ENCODE results near the gene MDP1.

Gene MDP1

DNA sequence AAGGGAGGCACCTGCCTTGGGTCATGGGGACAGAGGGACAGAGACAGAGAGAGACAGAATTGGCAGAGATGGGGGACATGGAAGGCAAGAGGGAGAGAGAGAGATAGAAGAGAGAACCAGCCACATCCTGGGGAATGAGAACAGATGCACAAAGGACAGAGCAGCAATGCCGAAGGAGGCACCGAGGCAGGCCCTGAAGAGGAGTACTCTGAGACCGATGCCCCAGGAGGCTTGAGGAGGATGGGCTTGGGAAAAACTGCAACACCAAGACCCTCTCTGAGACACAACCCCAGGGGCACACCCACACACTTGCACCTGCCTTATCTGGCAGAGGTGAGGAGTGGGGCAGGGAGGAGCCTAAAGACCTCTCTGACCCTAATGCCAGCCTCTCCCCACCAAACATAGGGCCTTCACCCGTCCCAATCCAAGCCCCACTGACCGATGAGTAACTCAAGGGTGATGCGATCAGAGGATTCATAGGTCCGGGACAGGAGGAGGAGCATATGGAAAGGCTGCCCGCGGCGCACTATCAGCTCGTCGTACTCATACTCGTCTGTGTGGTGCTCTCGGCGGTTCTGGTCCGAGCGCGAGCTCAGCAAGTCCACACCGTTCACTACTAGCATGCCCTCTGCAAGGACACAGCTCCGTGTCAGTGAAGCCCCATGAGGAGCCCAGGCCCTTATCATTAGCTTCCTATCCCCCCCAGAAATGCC lies 45.5 kb upstream of the MDP1 start:
- Histone ChIP-seq H3K27ac (no peak overlapping the region), H3K4me3 (ENCODE audit: low read depth in 1 of 2, low read length in 1 of 2) (no peak overlapping the region), H3K9me3 (no peaks in the 10 kb centered on the region), H3K27me3 (no peaks in the 10 kb centered on the region), H3K4me1 (ENCODE audit: control insufficient read depth in 1 of 2, insufficient read depth in 1 of 2, low read depth in 1 of 2, low read length in 1 of 2) (no peaks in the 10 kb centered on the region), H3K36me3 (peaks cover 41% of the 10 kb centered on the region)
- TF ChIP-seq, protein P1, sequence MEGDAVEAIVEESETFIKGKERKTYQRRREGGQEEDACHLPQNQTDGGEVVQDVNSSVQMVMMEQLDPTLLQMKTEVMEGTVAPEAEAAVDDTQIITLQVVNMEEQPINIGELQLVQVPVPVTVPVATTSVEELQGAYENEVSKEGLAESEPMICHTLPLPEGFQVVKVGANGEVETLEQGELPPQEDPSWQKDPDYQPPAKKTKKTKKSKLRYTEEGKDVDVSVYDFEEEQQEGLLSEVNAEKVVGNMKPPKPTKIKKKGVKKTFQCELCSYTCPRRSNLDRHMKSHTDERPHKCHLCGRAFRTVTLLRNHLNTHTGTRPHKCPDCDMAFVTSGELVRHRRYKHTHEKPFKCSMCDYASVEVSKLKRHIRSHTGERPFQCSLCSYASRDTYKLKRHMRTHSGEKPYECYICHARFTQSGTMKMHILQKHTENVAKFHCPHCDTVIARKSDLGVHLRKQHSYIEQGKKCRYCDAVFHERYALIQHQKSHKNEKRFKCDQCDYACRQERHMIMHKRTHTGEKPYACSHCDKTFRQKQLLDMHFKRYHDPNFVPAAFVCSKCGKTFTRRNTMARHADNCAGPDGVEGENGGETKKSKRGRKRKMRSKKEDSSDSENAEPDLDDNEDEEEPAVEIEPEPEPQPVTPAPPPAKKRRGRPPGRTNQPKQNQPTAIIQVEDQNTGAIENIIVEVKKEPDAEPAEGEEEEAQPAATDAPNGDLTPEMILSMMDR (IDR thresholded peaks at IDR 0.05), result no peak

DNA sequence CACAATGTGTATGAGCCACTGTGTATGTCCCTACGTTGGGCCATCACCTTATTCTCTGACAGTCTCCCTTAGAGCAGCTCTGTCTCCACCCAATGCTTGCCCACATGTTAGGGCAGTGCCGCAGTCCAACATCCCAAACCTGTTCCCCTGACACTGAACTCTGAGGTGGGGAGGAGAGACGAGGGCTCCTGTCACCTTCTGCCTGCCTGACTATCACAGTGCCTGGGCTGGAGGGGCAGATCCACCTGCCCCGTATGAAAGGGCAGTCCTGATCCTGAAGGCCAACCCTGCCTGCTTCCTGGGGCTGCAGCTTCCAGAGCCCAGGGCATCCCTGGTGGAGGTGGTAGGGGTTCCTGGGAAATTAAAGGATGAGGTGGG lies 44.9 kb upstream of the MDP1 start:
- H3K4me3 ChIP-seq (ENCODE audit: low read depth in 1 of 2, low read length in 1 of 2), result no peak overlapping the region
- TF ChIP-seq, protein P1 (IDR thresholded peaks at IDR 0.05), result no peak
- no peaks in the 10 kb centered on the region for H3K27me3 ChIP-seq
- no peaks in the 10 kb centered on the region for H3K4me1 ChIP-seq (ENCODE audit: control insufficient read depth in 1 of 2, insufficient read depth in 1 of 2, low read depth in 1 of 2, low read length in 1 of 2)
- H3K36me3 ChIP-seq, result peaks cover 34% of the 10 kb centered on the region
- no peak overlapping the region for H3K27ac ChIP-seq
- H3K9me3 ChIP-seq, result no peaks in the 10 kb centered on the region

DNA sequence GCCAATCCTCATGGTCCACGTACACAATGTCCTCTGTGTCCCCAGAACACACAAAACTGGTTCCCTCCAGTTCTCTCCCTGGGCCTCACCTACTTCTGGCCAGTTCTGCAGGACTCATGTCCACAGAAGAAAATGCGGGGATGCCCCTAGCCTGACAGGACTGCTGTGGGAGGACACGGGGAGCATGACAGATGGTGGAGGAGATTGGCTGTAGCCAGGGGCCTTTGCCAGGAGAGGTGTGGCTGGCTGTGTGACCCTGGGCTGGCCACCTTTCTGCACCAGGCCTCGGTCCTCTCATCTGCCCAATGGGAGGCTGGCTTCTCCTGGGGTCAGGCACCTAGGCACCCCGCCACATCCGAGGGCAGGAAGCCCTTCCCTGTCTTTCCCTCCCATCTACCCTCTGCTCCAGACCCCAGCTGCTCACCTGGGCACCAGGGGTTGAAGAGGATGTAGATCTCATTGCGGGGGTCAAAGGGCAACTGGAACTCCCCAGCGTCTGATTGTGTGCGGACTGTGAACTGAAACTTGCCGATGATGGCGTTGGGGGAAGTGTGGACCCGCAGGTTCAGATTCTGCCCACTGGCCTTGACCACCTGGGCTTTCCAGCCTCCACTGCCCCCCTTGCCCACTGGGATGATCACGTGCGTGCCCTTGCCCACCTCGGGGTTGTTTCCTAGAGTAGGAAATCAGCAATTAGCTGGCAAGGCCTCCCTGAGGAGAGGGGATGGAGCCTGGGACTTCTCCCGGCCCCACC lies 44.3 kb upstream of the MDP1 start:
- no peaks in the 10 kb centered on the region for H3K27me3 ChIP-seq
- no peak overlapping the region for H3K27ac ChIP-seq
- TF ChIP-seq, protein P1 (IDR thresholded peaks at IDR 0.05), result no peak
- H3K4me1 ChIP-seq (ENCODE audit: control insufficient read depth in 1 of 2, insufficient read depth in 1 of 2, low read depth in 1 of 2, low read length in 1 of 2), result no peaks in the 10 kb centered on the region
- peaks cover 31% of the 10 kb centered on the region for H3K36me3 ChIP-seq
- no peaks in the 10 kb centered on the region for H3K9me3 ChIP-seq
- H3K4me3 ChIP-seq (ENCODE audit: low read depth in 1 of 2, low read length in 1 of 2), result no peak overlapping the region

DNA sequence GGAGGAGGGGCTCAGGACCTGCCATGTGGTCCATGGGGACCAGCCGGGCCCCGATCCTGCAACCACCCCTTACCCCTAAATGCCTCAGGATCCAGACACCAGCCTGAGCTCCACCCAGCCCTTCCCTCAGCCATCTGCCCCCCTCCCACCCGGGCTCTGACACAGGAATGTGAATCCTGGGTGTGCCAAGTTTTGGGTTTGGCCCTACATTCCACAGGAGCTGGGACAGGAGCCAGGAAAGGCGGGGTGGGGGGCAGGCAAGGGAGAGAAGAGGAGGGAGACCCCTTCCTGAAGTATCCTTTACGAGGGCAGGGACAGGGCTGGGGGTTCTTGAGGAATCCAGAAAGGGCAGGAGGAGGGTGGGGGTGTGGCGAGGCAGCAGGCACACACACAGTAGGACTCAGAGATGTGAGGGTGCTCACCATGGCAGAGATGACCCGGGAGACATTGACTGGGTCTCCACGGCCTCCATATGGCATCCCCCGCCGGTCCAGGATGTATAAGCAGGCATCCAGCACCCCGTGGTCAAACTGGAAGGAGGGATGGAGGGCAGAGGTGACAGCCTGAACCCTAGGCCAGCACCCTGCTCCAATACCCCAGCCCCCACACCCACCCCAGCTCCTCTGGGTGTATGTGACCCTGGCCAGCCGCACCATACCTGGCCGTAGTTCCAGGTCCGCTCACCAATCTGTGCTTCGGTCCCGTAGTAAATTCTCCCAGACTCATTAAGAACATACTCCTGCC lies 43.6 kb upstream of the MDP1 start:
- no peak overlapping the region for H3K4me3 ChIP-seq (ENCODE audit: low read depth in 1 of 2, low read length in 1 of 2)
- no peak overlapping the region for H3K27ac ChIP-seq
- TF ChIP-seq, protein P1 (IDR thresholded peaks at IDR 0.05), result no peak
- H3K36me3 ChIP-seq, result peaks cover 36% of the 10 kb centered on the region
- H3K27me3 ChIP-seq, result no peaks in the 10 kb centered on the region
- H3K4me1 ChIP-seq (ENCODE audit: control insufficient read depth in 1 of 2, insufficient read depth in 1 of 2, low read depth in 1 of 2, low read length in 1 of 2), result no peaks in the 10 kb centered on the region
- H3K9me3 ChIP-seq, result no peaks in the 10 kb centered on the region

DNA sequence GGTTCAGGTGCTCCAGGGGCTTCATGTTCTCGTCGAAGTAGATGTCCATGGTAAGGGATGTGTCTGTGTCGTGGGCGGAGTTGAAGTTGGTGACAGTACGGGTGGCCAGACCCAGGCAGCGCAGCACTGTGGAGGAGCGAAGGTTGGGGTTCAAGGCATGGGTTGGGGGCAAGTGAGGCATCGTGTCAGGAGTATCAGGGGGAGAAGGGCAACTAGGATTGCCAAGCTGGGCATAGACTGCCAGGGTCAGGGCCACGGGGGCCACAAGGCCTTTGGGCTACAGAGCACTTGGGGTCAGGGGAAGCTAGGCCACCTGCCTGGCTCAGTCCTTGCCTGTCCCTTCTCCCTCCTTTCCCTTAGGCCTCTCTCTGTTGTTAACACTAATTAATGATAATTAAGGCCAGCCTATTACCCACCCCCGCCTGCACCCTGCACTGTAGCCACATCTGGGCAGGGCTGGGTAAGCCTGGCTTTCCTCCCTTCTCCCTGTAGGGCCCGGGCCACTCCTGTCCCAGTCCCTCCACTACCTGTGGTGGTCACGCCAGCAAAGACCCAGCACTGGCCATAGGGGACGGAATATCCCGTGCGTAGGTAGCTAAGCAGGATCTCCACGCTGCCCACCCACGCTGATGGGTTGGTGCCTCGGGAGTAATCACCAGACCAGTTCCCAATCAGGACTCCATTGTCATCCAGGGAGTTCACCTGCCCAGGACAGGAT lies 42.8 kb upstream of the MDP1 start:
- peaks cover 40% of the 10 kb centered on the region for H3K36me3 ChIP-seq
- H3K27me3 ChIP-seq, result no peaks in the 10 kb centered on the region
- H3K27ac ChIP-seq, result no peak overlapping the region
- H3K4me1 ChIP-seq (ENCODE audit: control insufficient read depth in 1 of 2, insufficient read depth in 1 of 2, low read depth in 1 of 2, low read length in 1 of 2), result no peaks in the 10 kb centered on the region
- TF ChIP-seq, protein P1 (IDR thresholded peaks at IDR 0.05), result no peak
- no peak overlapping the region for H3K4me3 ChIP-seq (ENCODE audit: low read depth in 1 of 2, low read length in 1 of 2)
- H3K9me3 ChIP-seq, result no peaks in the 10 kb centered on the region

All from neutrophil (primary cell).